Gastrocnemius medialis (tissue), 4 donors: ENCODE data around the gene NDRG3.

Experiments used
- CTCF ChIP-seq, 5 experiments: fragments of 450-650 bp in 3 of 5; fragments of 200-600 bp in 2 of 5; sonication (generic) in 2 of 5; IDR thresholded peaks in 4 of 5; conservative IDR thresholded peaks in 1 of 5; 1 replicate in 4 of 5; 2 replicates in 1 of 5; pipeline ENCODE4 v1.5.1; 2016 to 2019; ENCODE audit warnings: antibody characterized with exemption in 5 of 5, mild to moderate bottlenecking in 3 of 5, moderate library complexity in 3 of 5
- POLR2A ChIP-seq, 2 donors: fragments of 450-650 bp; IDR thresholded peaks; one replicate each; pipeline ENCODE4 v1.6.1; 2017; ENCODE audit warnings: antibody characterized with exemption in 2 of 2, mild to moderate bottlenecking in 2 of 2, moderate library complexity in 2 of 2

GRCh38 chr20:36629719-36630681 is 115.9 kb downstream of the NDRG3 start:
- TF ChIP-seq CTCF (IDR thresholded peaks at IDR 0.05 in 4 of 5, conservative IDR thresholded peaks at IDR 0.05 in 1 of 5) (no peak), POLR2A (IDR thresholded peaks at IDR 0.05) (no peak)
